Loucy (cell line): ENCODE measurements around the gene CPVL.

Experiments used
- H2AFZ ChIP-seq: fragments of 200-600 bp; sonication (generic); 2 replicates; pipeline ENCODE4 v1.6.0; 2016; ENCODE audit warnings: antibody characterized with exemption, mild to moderate bottlenecking, low read length, moderate library complexity
- H3F3A ChIP-seq: fragments of 200-600 bp; 2 replicates; pipeline ENCODE4 v1.6.0; 2016; ENCODE audit warnings: antibody characterized with exemption, low read depth, mild to moderate bottlenecking
- H3K27me3 ChIP-seq: fragments of 200-600 bp; sonication (generic); 2 replicates; pipeline ENCODE4 v1.6.1; 2014; ENCODE audit warnings: low read length, mild to moderate bottlenecking; ENCODE audit not compliant: insufficient read depth, poor library complexity, severe bottlenecking
- H3K36me3 ChIP-seq: fragments of 200-600 bp; sonication (generic); 2 replicates; pipeline ENCODE4 v1.6.1; 2016; ENCODE audit warnings: low read length; ENCODE audit not compliant: insufficient read depth
- H3K4me1 ChIP-seq: fragments of 200-600 bp; sonication (generic); 2 replicates; pipeline ENCODE4 v1.5.1; 2014; ENCODE audit warnings: low read length, mild to moderate bottlenecking; ENCODE audit not compliant: insufficient read depth, poor library complexity, severe bottlenecking
- H3K4me2 ChIP-seq: fragments of 200-600 bp; sonication (generic); 2 replicates; pipeline ENCODE4 v1.6.0; 2014; ENCODE audit warnings: antibody characterized with exemption, low read length, low read depth, mild to moderate bottlenecking; ENCODE audit not compliant: poor library complexity, severe bottlenecking
- H3K4me3 ChIP-seq: fragments of 200-600 bp; sonication (generic); 2 replicates; pipeline ENCODE4 v1.5.1; 2014; ENCODE audit warnings: low read length, mild to moderate bottlenecking, mixed read lengths; ENCODE audit not compliant: poor library complexity, severe bottlenecking
- H3K79me2 ChIP-seq: fragments of 200-600 bp; sonication (generic); 2 replicates; pipeline ENCODE4 v1.6.1; 2014; ENCODE audit warnings: low read length; ENCODE audit not compliant: insufficient read depth
- H3K9ac ChIP-seq: fragments of 200-600 bp; sonication (generic); 2 replicates; pipeline ENCODE4 v1.6.0; 2014; ENCODE audit warnings: mild to moderate bottlenecking, low read depth, low read length, moderate library complexity; ENCODE audit not compliant: poor library complexity, severe bottlenecking
- H3K9me2 ChIP-seq: fragments of 200-600 bp; sonication (generic); replicated peaks from 2 replicates; pipeline ENCODE4 v1.6.1; 2016; ENCODE audit warnings: low read depth, low read length, mixed read lengths
- H3K9me3 ChIP-seq: fragments of 200-600 bp; sonication (generic); 2 replicates; pipeline ENCODE4 v1.6.1; 2014; ENCODE audit warnings: mild to moderate bottlenecking, antibody characterized with exemption, low read length, low read depth; ENCODE audit not compliant: insufficient read depth
- H4K20me1 ChIP-seq: fragments of 200-600 bp; sonication (generic); 2 replicates; pipeline ENCODE4 v1.6.0; 2014; ENCODE audit warnings: antibody characterized with exemption, low read length, mild to moderate bottlenecking; ENCODE audit not compliant: insufficient read depth, poor library complexity, severe bottlenecking
- EZH2phosphoT487 ChIP-seq: fragments of 200-600 bp; IDR thresholded peaks from 2 replicates; pipeline ENCODE4 v1.6.1; 2018; ENCODE audit warnings: antibody characterized with exemption, mild to moderate bottlenecking, moderate library complexity, borderline replicate concordance
- TF ChIP-seq, protein P1 (sequence below): fragments of 200-600 bp; sonication (generic); conservative IDR thresholded peaks from 2 replicates; pipeline ENCODE4 v1.5.1; 2014; ENCODE audit warnings: mild to moderate bottlenecking, antibody characterized with exemption, low read length

The CPVL gene

GRCh38 chr7:29003703-29004102, 142.6 kb downstream of the CPVL start:
- H2AFZ ChIP-seq = no peak overlapping the region
- H3K9me2 ChIP-seq = no peaks in the 10 kb centered on the region
- H4K20me1 ChIP-seq = no peaks in the 10 kb centered on the region
- H3F3A ChIP-seq = no peaks in the 10 kb centered on the region
- H3K79me2 ChIP-seq = no peaks in the 10 kb centered on the region
- no peaks in the 10 kb centered on the region for H3K36me3 ChIP-seq
- H3K27me3 ChIP-seq = no peaks in the 10 kb centered on the region
- no peak overlapping the region for H3K4me3 ChIP-seq
- peaks cover 1% of the 10 kb centered on the region for H3K4me1 ChIP-seq
- no peaks in the 10 kb centered on the region for H3K9me3 ChIP-seq
- no peak overlapping the region for H3K4me2 ChIP-seq
- no peak overlapping the region for H3K9ac ChIP-seq
- TF ChIP-seq, protein P1, sequence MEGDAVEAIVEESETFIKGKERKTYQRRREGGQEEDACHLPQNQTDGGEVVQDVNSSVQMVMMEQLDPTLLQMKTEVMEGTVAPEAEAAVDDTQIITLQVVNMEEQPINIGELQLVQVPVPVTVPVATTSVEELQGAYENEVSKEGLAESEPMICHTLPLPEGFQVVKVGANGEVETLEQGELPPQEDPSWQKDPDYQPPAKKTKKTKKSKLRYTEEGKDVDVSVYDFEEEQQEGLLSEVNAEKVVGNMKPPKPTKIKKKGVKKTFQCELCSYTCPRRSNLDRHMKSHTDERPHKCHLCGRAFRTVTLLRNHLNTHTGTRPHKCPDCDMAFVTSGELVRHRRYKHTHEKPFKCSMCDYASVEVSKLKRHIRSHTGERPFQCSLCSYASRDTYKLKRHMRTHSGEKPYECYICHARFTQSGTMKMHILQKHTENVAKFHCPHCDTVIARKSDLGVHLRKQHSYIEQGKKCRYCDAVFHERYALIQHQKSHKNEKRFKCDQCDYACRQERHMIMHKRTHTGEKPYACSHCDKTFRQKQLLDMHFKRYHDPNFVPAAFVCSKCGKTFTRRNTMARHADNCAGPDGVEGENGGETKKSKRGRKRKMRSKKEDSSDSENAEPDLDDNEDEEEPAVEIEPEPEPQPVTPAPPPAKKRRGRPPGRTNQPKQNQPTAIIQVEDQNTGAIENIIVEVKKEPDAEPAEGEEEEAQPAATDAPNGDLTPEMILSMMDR = no peak
- no peak for TF ChIP-seq EZH2phosphoT487

GRCh38 chr7:29000717-29001076, 145.6 kb downstream of the CPVL start:
- H3K4me2 ChIP-seq = no peak overlapping the region
- no peaks in the 10 kb centered on the region for H3K9me2 ChIP-seq
- H3K4me1 ChIP-seq = no peaks in the 10 kb centered on the region
- no peak overlapping the region for H3K9ac ChIP-seq
- H3K79me2 ChIP-seq = no peaks in the 10 kb centered on the region
- no peak for TF ChIP-seq EZH2phosphoT487
- TF ChIP-seq, protein P1 = no peak
- no peaks in the 10 kb centered on the region for H4K20me1 ChIP-seq
- H3F3A ChIP-seq = no peaks in the 10 kb centered on the region
- no peak overlapping the region for H3K4me3 ChIP-seq
- no peaks in the 10 kb centered on the region for H3K36me3 ChIP-seq
- no peak overlapping the region for H2AFZ ChIP-seq
- no peaks in the 10 kb centered on the region for H3K27me3 ChIP-seq
- H3K9me3 ChIP-seq = no peaks in the 10 kb centered on the region

DNA sequence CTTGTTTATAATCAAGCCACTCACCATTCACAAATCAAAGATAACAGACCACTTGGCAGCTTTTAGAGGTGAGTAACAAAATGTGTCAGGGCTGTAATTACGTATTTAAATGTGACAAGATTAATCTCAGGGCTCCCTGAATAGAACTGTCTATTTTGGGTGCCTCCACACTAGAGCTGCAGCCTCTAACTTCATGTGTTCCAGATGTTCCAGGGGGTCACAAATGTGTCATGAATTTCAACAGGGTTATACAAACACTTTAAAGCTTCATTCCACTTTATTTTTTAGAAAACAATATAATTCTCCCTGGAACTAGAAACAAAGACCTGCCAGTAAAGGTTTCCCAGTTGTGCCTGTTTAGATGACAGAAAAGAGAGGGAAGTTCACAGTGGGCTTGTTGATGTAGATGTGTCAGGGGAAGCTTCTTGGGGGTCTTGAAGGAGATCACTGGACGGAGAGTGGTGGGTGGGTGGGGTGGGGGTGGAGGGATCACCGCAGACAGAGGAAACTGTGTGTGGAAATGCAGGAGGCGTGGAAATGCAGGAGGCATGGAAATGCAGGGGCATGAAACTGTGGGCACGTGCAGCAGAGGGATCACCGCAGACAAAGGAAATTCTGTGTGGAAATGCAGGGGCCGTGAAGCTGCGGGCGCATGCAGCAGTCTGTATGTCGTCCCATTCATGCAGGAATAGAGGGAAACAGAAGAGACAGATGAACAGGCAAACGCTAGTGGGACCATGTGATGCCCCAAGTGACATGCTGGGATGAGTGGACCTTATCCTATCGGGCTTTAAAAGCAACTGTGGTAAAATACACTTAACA, 146.2 kb downstream of the CPVL start:
- H3K9me2 ChIP-seq = no peaks in the 10 kb centered on the region
- H3K36me3 ChIP-seq = no peaks in the 10 kb centered on the region
- H3K9ac ChIP-seq = no peak overlapping the region
- no peaks in the 10 kb centered on the region for H4K20me1 ChIP-seq
- TF ChIP-seq, protein P1 = no peak
- TF ChIP-seq EZH2phosphoT487 = no peak
- no peaks in the 10 kb centered on the region for H3K9me3 ChIP-seq
- no peak overlapping the region for H3K4me2 ChIP-seq
- H2AFZ ChIP-seq = no peak overlapping the region
- H3K4me1 ChIP-seq = no peaks in the 10 kb centered on the region
- no peaks in the 10 kb centered on the region for H3F3A ChIP-seq
- H3K4me3 ChIP-seq = no peak overlapping the region
- H3K79me2 ChIP-seq = no peaks in the 10 kb centered on the region
- H3K27me3 ChIP-seq = no peaks in the 10 kb centered on the region
